IPS-18a (cell line): ENCODE data around the gene FUT3.

ENCODE experiments used
- H3K27ac ChIP-seq: one replicate; pipeline ENCODE4 v1.5.1; 2013; ENCODE audit warnings: low read length
- H3K27me3 ChIP-seq: one replicate; pipeline ENCODE4 v1.6.1; 2013; ENCODE audit warnings: mild to moderate bottlenecking, low read length; ENCODE audit not compliant: control insufficient read depth, insufficient read depth
- H3K36me3 ChIP-seq: one replicate; pipeline ENCODE4 v1.6.1; 2013; ENCODE audit warnings: low read depth, low read length; ENCODE audit not compliant: control insufficient read depth
- H3K4me1 ChIP-seq: one replicate; pipeline ENCODE4 v1.6.1; 2013; ENCODE audit warnings: low read depth, low read length; ENCODE audit not compliant: control insufficient read depth
- H3K4me3 ChIP-seq: one replicate; pipeline ENCODE4 v1.5.1; 2013; ENCODE audit warnings: low read length
- H3K9ac ChIP-seq: one replicate; pipeline ENCODE4 v1.6.1; 2013; ENCODE audit warnings: mild to moderate bottlenecking, low read length, moderate library complexity
- H3K9me3 ChIP-seq: one replicate; pipeline ENCODE4 v1.6.1; 2013; ENCODE audit warnings: low read depth, low read length; ENCODE audit not compliant: control insufficient read depth

The FUT3 gene

DNA sequence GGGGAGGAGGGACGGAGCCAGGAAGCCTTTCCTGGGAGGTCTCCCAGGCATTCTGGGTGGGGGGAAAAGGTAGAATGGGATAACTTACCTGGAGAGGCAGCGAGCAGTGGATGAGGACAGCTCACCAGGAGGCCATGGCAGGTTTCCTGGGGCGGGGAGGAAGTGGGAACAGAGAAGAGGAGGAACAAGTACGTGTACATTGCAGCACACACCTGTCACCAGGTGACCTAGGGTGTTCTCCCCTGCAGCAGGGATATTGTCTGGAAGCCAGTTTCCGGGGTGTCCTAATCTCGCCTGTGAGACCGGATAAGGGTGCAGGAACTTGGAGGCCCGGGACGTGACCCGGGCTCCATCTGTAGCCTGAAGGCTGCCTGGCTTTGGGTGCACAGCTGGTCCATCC, at the start of gene FUT3:
Gene FUT3 (minus strand): TSS at position 148 of the 400 bp plus-strand sequence.
- Histone ChIP-seq H3K9me3 (no peaks in the 10 kb centered on the region), H3K36me3 (no peaks in the 10 kb centered on the region), H3K27me3 (peaks cover 4% of the 10 kb centered on the region), H3K4me3 (no peak within 1 kb of the TSS), H3K4me1 (no peaks in the 10 kb centered on the region), H3K27ac (no peak within 1 kb of the TSS), H3K9ac (no peak within 1 kb of the TSS)

GRCh38 chr19:5900976-5901375, 49.7 kb upstream of the FUT3 start:
- Histone ChIP-seq H3K4me3 (no peak overlapping the region), H3K9ac (no peak overlapping the region), H3K36me3 (peaks cover 2% of the 10 kb centered on the region), H3K9me3 (no peaks in the 10 kb centered on the region), H3K27ac (no peak overlapping the region), H3K4me1 (no peaks in the 10 kb centered on the region), H3K27me3 (no peaks in the 10 kb centered on the region)

- Histone ChIP-seq H3K9ac (no peak overlapping the region), H3K4me3 (no peak overlapping the region)
These were observed 48.7 kb upstream of the FUT3 start for GRCh38 chr19:5899728-5900526.

GRCh38 chr19:5897189-5897969, 46.1 kb upstream of the FUT3 start:
- peaks cover 6% of the 10 kb centered on the region for H3K36me3 ChIP-seq
- H3K27me3 ChIP-seq: no peaks in the 10 kb centered on the region
- H3K4me1 ChIP-seq: no peaks in the 10 kb centered on the region
- H3K27ac ChIP-seq: no peak overlapping the region
- H3K9me3 ChIP-seq: no peaks in the 10 kb centered on the region
- no peak overlapping the region for H3K9ac ChIP-seq
- no peak overlapping the region for H3K4me3 ChIP-seq

More at GRCh38 chr19:5899728-5900526, 48.7 kb upstream of the FUT3 start:
- Histone ChIP-seq H3K27me3 (no peaks in the 10 kb centered on the region), H3K27ac (no peak overlapping the region), H3K36me3 (peaks cover 6% of the 10 kb centered on the region), H3K9me3 (no peaks in the 10 kb centered on the region), H3K4me1 (no peaks in the 10 kb centered on the region)

DNA sequence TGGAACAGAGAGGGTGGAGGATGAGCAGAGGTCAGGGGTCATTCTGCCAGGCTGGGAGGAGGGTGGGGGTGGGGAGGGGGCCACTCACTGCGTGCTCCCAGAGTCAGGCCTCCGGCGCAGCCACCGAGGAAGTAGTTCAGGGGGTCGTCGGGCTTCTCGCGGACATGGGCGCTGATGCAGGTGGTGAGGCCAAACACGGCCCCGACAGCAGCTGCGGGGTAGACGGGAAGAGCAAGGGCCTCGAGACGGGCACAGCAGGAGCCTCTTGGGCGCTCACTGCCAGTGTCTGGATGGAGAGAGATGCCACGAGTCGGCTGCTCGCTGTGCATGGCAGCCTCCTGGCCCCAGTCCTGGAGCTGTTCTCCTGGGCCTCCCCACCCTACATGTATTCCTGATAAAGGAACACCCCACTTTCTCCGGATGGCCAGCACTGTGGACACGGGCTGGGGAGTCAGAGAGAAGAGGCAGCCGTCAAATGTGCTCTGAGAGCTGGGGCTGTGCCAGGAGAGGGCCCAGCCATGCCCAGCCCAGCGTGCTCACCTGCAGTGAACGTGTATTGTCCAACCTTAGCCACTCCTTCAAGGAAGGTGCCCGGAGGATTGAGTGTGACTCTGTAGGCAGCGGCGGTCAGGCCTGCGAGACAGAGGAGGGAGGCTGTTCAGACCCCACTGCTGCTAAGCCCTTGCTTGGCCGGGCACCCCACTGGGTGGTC, 45.3 kb upstream of the FUT3 start:
- no peak overlapping the region for H3K27ac ChIP-seq
- H3K36me3 ChIP-seq: peaks cover 6% of the 10 kb centered on the region
- no peaks in the 10 kb centered on the region for H3K27me3 ChIP-seq

GRCh38 chr19:5895890-5896289, 44.6 kb upstream of the FUT3 start:
- Histone ChIP-seq H3K9ac (no peak overlapping the region), H3K27me3 (no peaks in the 10 kb centered on the region), H3K4me1 (no peaks in the 10 kb centered on the region), H3K36me3 (peaks cover 6% of the 10 kb centered on the region), H3K4me3 (no peak overlapping the region), H3K9me3 (no peaks in the 10 kb centered on the region), H3K27ac (no peak overlapping the region)

More for the DNA sequence above, 45.3 kb upstream of the FUT3 start:
- Histone ChIP-seq H3K9ac (no peak overlapping the region), H3K4me3 (no peak overlapping the region), H3K4me1 (no peaks in the 10 kb centered on the region), H3K9me3 (no peaks in the 10 kb centered on the region)

DNA sequence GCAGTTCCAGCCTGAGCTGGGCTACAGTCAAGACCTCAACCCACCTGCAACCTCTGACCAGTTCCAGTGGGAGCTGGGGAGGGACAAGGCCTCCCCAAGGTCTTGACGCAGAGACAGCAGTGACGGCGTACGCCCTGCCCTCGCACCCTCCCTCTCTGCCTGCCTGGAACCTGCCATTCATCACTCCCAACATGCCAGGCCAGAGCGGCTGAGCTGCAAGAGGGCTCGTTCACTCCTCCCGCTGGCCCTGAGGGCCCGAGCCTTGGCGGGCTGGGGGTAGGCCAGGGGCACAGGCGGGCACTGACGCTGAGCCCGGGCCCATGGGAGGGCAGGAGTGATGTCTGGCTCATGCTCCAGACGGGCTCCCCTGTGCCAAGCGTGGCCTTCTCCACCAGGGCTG, 44.2 kb upstream of the FUT3 start:
- Histone ChIP-seq H3K27ac (no peak overlapping the region), H3K9ac (no peak overlapping the region), H3K4me3 (no peak overlapping the region), H3K27me3 (no peaks in the 10 kb centered on the region), H3K9me3 (no peaks in the 10 kb centered on the region), H3K36me3 (peaks cover 6% of the 10 kb centered on the region), H3K4me1 (no peaks in the 10 kb centered on the region)

DNA sequence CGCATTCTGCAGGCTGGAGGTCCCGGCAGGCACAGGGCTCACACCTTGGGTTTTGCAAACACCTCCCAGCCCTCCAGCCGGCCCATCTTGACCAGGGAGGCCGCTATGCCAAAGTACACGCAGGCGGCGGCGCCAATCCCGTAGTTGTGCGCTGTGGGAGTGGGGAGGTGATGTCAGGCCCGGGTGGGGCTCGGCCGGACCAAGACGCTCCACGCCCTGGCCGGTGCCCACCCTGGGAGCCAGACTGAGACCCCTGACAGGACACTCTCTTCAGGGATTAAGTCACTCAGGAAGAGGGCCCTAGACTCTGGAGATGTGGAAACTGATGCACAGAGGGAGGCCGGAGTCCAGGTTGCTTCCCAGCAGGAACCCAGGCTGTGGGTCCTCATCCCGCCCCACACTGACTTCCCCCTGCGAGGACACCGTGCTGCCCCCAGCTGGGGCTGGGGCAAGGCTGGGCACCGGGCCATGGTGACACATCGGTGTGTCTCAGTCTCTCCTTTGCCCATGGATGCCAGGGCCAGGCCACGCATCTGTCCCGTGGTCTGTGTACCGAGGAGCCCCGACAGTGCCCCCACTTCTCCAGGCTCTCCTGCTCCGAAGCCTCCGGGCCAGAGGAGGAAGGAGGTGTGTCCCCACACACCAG, 43.6 kb upstream of the FUT3 start:
- H3K27me3 ChIP-seq: no peaks in the 10 kb centered on the region
- H3K9me3 ChIP-seq: no peaks in the 10 kb centered on the region
- no peaks in the 10 kb centered on the region for H3K4me1 ChIP-seq
- no peak overlapping the region for H3K4me3 ChIP-seq
- H3K27ac ChIP-seq: no peak overlapping the region
- H3K36me3 ChIP-seq: peaks cover 6% of the 10 kb centered on the region
- H3K9ac ChIP-seq: no peak overlapping the region

- no peak overlapping the region for H3K9ac ChIP-seq
These were observed 42.9 kb upstream of the FUT3 start for GRCh38 chr19:5893907-5894703.

DNA sequence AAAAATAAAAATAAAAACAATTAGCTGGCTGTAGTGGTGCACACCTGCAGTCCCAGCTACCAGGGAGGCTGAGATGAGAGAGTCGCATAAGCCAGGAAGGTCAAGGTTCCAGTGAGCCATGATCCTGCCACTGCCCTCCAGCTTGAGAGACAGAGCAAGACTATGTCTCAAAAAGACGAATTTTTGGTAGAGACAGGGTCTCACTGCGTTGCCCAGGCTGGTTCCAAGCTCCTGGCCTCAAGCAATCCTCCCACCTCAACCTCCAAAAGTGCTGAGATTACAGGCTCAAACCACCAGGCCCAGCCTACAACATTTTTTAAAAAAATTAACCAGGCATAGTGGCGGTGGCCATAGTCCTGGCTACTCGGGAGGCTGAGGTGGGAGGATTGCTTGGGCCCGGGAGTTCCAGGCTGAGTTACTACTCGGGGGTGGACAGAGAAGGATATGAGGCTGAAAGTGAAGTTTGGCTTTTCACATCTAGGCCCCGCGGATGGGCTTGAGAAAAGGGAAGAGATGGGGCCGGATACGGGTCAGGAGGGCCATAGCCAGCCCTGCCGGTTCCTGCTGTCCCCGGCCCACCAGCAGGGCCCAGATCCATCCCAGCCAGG, 42.2 kb upstream of the FUT3 start:
- peaks cover 6% of the 10 kb centered on the region for H3K36me3 ChIP-seq
- H3K4me3 ChIP-seq: no peak overlapping the region
- H3K9me3 ChIP-seq: no peaks in the 10 kb centered on the region
- H3K9ac ChIP-seq: no peak overlapping the region
- no peaks in the 10 kb centered on the region for H3K27me3 ChIP-seq
- no peak overlapping the region for H3K27ac ChIP-seq
- H3K4me1 ChIP-seq: no peaks in the 10 kb centered on the region

More at GRCh38 chr19:5893907-5894703, 42.9 kb upstream of the FUT3 start:
- no peaks in the 10 kb centered on the region for H3K4me1 ChIP-seq
- H3K27ac ChIP-seq: no peak overlapping the region
- peaks cover 6% of the 10 kb centered on the region for H3K36me3 ChIP-seq
- no peaks in the 10 kb centered on the region for H3K9me3 ChIP-seq
- no peaks in the 10 kb centered on the region for H3K27me3 ChIP-seq
- no peak overlapping the region for H3K4me3 ChIP-seq
